Liver (tissue), 9 donors: ENCODE results near the gene PPP1R10. TPM values are rescaled to one million over a fixed set of nuclear protein-coding genes. Genes with fewer than 3 reads are reported as not detected.

ENCODE experiments used
- DNase-seq: peaks from one replicate; pipeline ENCODE4 v3.0.0-alpha.2; 2017; ENCODE audit warnings: low spot score
- H3K27ac ChIP-seq, 2 donors: one replicate each; pipeline ENCODE4 v1.7.0; 2013; ENCODE audit warnings: inconsistent platforms in 2 of 2, low read length in 2 of 2, control low read depth in 1 of 2, low read depth in 1 of 2, mild to moderate bottlenecking in 1 of 2
- H3K27me3 ChIP-seq, 4 donors: one replicate each; pipeline versions ENCODE4 v1.6.1 to v1.7.0; 2013; ENCODE audit warnings: low read length in 3 of 4, inconsistent platforms in 1 of 4, mild to moderate bottlenecking in 1 of 4, moderate library complexity in 1 of 4; ENCODE audit not compliant: control insufficient read depth in 4 of 4, insufficient read depth in 4 of 4
- H3K36me3 ChIP-seq, 4 donors: one replicate each; pipeline versions ENCODE4 v1.6.1 to v1.7.0; 2013; ENCODE audit warnings: low read length in 3 of 4, mild to moderate bottlenecking in 3 of 4, low read depth in 1 of 4, moderate library complexity in 1 of 4; ENCODE audit not compliant: control insufficient read depth in 4 of 4, insufficient read depth in 3 of 4
- H3K4me1 ChIP-seq, 4 donors: one replicate each; pipeline versions ENCODE4 v1.6.1 to v1.7.0; 2013; ENCODE audit warnings: low read length in 3 of 4, mild to moderate bottlenecking in 3 of 4, moderate library complexity in 1 of 4; ENCODE audit not compliant: control insufficient read depth in 4 of 4, insufficient read depth in 4 of 4
- H3K4me3 ChIP-seq, 3 donors: one replicate each; pipeline versions ENCODE4 v1.6.1 to v1.7.0; 2013; ENCODE audit warnings: low read length in 3 of 3, control low read depth in 1 of 3, low read depth in 1 of 3, mild to moderate bottlenecking in 1 of 3
- H3K9ac ChIP-seq, 2 donors: one replicate each; pipeline ENCODE4 v1.7.0; 2013; ENCODE audit warnings: low read length in 2 of 2, mild to moderate bottlenecking in 2 of 2, moderate library complexity in 2 of 2, control low read depth in 1 of 2, low read depth in 1 of 2
- H3K9me3 ChIP-seq, 4 donors: one replicate each; pipeline versions ENCODE4 v1.6.1 to v1.7.0; 2013; ENCODE audit warnings: low read length in 3 of 4; ENCODE audit not compliant: control insufficient read depth in 4 of 4
- EGR1 ChIP-seq, 2 donors: IDR thresholded peaks; 2 replicates each; pipeline ENCODE4 v1.6.1; 2016 to 2018; ENCODE audit warnings: antibody characterized with exemption in 2 of 2, low read depth in 2 of 2
- FOXA1 ChIP-seq: IDR thresholded peaks from 2 replicates; pipeline ENCODE4 v1.6.1; 2016; ENCODE audit warnings: antibody characterized with exemption
- FOXA2 ChIP-seq: IDR thresholded peaks from 2 replicates; pipeline ENCODE4 v1.6.1; 2016; ENCODE audit warnings: antibody characterized with exemption
- GABPA ChIP-seq, 2 donors: IDR thresholded peaks in 1 of 2; conservative IDR thresholded peaks in 1 of 2; 2 replicates each; pipeline ENCODE4 v1.6.1; 2016; ENCODE audit warnings: antibody characterized with exemption in 2 of 2, mild to moderate bottlenecking in 1 of 2, moderate library complexity in 1 of 2
- HNF4A ChIP-seq, 2 donors: conservative IDR thresholded peaks; 2 replicates each; pipeline ENCODE4 v1.6.1; 2016; ENCODE audit warnings: antibody characterized with exemption in 2 of 2, mild to moderate bottlenecking in 2 of 2
- HNF4G ChIP-seq: IDR thresholded peaks from 2 replicates; pipeline ENCODE4 v1.6.1; 2016; ENCODE audit warnings: antibody characterized with exemption
- JUND ChIP-seq, 2 donors: IDR thresholded peaks; 2 replicates each; pipeline ENCODE4 v1.6.1; 2016; ENCODE audit warnings: antibody characterized with exemption in 2 of 2
- NR2F2 ChIP-seq: IDR thresholded peaks from 2 replicates; pipeline ENCODE4 v1.6.1; 2016; ENCODE audit warnings: antibody characterized with exemption
- RAD21 ChIP-seq, 2 donors: IDR thresholded peaks; 2 replicates each; pipeline ENCODE4 v1.6.1; 2016; ENCODE audit warnings: antibody characterized with exemption in 2 of 2, mild to moderate bottlenecking in 2 of 2
- RXRA ChIP-seq, 2 donors: IDR thresholded peaks; 2 replicates each; pipeline ENCODE4 v1.6.1; 2017 to 2018; ENCODE audit warnings: antibody characterized with exemption in 2 of 2, mild to moderate bottlenecking in 1 of 2
- SP1 ChIP-seq: IDR thresholded peaks from 2 replicates; pipeline ENCODE4 v1.6.1; 2018; ENCODE audit warnings: antibody characterized with exemption, mild to moderate bottlenecking
- TAF1 ChIP-seq: conservative IDR thresholded peaks from 2 replicates; pipeline ENCODE4 v1.6.1; 2016; ENCODE audit warnings: antibody characterized with exemption, mild to moderate bottlenecking
- YY1 ChIP-seq: IDR thresholded peaks from 2 replicates; pipeline ENCODE4 v1.6.1; 2016; ENCODE audit warnings: antibody characterized with exemption, mild to moderate bottlenecking
- WGBS: extraction: QIAGEN DNeasy Blood & Tissue Kit; methylation state at CpG from one replicate; pipeline ENCODE4 v1.1.7; 2013; 5-methylcytosine and 5-hydroxymethylcytosine counted together
- polyA plus RNA-seq, 2 donors: library from polyadenylated mRNA; stranded (reverse) in 1 of 2; unstranded in 1 of 2; fragments of 200-250 nt in 1 of 2; fragments of >200 nt in 1 of 2; fragmentation: Nextera tagmentation in 1 of 2; extraction: Ambion mirVana in 1 of 2; gene quantifications; one replicate each; pipeline versions ENCODE4 v1.2.1 to v1.2.3, GENCODE V29; 2013 to 2015
- total RNA-seq, 2 donors: library from RNA; depleted of rRNA; stranded (reverse); fragments of >200 nt; gene quantifications; one replicate each; pipeline ENCODE4 v1.2.3, GENCODE V29; 2014
- TF ChIP-seq, protein P1 (sequence below): IDR thresholded peaks from 2 replicates; pipeline ENCODE4 v1.6.1; 2016; ENCODE audit warnings: antibody characterized with exemption, mild to moderate bottlenecking
- TF ChIP-seq, protein P2 (sequence below): IDR thresholded peaks from 2 replicates; pipeline ENCODE4 v1.6.1; 2016; ENCODE audit warnings: antibody characterized with exemption
- TF ChIP-seq, protein P3 (sequence below): IDR thresholded peaks from 2 replicates; pipeline ENCODE4 v1.6.1; 2016; ENCODE audit warnings: antibody characterized with exemption
- TF ChIP-seq, protein P4 (sequence below): IDR thresholded peaks from 2 replicates; pipeline ENCODE4 v1.6.1; 2016; ENCODE audit warnings: antibody characterized with exemption
- TF ChIP-seq, protein P5 (sequence below): fragments of 150-350 bp; IDR thresholded peaks from 2 replicates; pipeline ENCODE4 v1.5.1; 2017; ENCODE audit warnings: improper control_type of control experiment, low read depth, low read length; ENCODE audit not compliant: missing input control
- donor health status: healthy.
- donor health status: healthy.
- donor health status: healthy.
- donor health status: healthy.
- donor health status: healthy.

The PPP1R10 gene
- total and polyA plus RNA-seq, 4 donors, result 11.1 to 21.1 (median 14.1) TPM

DNA sequence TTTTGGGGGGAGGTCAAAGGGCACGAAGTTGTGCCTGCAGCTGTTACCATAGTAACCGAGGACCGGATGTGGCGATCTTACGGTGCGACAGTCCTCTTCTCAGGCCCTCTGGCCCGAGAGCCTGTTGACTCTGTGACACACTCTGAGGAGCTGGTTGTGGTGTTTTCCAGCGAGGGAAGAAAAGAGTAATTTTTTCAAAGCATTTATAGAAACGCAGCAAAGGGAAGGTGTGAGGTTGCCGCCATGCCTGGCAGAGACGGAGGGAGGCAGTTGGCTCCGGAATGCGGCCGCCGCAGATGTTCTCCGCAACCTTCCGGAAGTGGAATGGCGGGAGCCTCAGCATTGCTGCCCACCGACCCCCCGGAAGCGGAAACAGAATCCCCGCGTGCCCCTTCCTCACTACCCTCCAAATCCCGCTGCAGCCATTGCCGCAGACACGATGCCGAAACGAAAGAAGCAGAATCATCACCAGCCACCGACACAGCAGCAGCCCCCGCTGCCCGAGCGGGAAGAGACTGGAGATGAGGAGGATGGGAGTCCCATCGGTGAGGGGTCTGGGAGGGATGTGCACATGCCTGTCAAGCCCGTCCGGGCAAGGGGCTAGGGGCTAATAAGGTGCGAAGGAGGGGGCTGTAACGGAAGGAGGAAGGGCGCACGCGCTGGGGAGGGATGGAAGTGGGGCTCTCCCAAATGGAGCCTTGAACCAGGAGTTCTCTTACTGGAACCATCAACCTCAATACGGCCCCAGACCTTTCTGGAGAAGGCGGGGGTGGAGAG lies 59.9 kb downstream of the PPP1R10 start, which contains the start of gene PRR3 (continued):
- TF ChIP-seq, protein P1, sequence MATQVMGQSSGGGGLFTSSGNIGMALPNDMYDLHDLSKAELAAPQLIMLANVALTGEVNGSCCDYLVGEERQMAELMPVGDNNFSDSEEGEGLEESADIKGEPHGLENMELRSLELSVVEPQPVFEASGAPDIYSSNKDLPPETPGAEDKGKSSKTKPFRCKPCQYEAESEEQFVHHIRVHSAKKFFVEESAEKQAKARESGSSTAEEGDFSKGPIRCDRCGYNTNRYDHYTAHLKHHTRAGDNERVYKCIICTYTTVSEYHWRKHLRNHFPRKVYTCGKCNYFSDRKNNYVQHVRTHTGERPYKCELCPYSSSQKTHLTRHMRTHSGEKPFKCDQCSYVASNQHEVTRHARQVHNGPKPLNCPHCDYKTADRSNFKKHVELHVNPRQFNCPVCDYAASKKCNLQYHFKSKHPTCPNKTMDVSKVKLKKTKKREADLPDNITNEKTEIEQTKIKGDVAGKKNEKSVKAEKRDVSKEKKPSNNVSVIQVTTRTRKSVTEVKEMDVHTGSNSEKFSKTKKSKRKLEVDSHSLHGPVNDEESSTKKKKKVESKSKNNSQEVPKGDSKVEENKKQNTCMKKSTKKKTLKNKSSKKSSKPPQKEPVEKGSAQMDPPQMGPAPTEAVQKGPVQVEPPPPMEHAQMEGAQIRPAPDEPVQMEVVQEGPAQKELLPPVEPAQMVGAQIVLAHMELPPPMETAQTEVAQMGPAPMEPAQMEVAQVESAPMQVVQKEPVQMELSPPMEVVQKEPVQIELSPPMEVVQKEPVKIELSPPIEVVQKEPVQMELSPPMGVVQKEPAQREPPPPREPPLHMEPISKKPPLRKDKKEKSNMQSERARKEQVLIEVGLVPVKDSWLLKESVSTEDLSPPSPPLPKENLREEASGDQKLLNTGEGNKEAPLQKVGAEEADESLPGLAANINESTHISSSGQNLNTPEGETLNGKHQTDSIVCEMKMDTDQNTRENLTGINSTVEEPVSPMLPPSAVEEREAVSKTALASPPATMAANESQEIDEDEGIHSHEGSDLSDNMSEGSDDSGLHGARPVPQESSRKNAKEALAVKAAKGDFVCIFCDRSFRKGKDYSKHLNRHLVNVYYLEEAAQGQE, result peak; percentile 38
- peak; percentile 89 for TF ChIP-seq YY1

DNA sequence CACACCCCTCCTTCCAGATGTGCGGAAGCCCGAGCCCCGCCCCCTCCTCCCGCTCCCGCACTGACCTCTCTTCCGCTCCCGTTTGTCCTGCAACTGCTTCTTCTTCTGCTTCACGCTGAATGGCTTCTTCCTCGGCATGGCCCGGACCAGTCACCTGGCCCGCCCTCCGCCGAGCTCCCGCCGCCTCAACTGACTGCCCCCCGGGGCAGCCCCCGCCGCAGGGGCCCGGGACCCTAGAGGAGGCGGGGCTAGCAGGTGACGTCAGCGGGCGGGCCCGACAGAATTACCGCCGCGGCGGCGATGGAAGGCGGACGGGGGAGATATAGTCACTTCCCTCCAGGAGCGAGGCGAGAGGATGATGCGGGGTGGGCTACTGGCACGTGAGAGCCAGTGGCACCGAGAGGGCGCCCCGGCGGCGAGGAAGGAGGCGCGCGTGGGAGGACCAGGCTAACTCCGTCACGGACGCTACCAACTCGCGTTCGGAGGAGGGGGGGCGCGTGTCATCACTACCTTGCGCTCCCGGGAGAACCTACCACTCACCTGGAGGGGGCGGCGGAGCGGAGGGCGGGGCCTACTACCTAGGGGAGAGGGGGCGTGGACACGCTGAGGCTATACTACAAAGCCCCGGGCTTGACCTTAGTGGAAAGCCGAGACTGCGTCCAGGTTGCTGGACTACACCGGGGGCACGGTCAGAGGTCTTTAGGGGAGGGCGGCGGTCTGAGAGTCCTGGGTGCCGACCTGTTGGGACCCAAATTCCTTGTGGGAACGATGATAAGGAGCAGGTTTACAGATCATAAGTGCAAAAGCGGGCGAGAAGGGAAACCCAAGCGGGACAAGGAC lies 60.8 kb downstream of the PPP1R10 start, which contains the start of gene GNL1:
TSS of gene GNL1 (minus strand) at position 424 of the 840 bp plus-strand sequence. CDS start at position 138, 286 bp downstream.
- under 1% methylated on average over 71 of the region's 71 CpGs for WGBS
- peaks cover 4 to 29% (median 17%) of the 10 kb centered on the region in 4 donors for H3K4me1 ChIP-seq
- peak; percentile 96 for DNase-seq
- TF ChIP-seq, protein P2, sequence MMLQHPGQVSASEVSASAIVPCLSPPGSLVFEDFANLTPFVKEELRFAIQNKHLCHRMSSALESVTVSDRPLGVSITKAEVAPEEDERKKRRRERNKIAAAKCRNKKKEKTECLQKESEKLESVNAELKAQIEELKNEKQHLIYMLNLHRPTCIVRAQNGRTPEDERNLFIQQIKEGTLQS, result peak; percentile 68
- TF ChIP-seq, protein P1, result peak; percentile 70
- TF ChIP-seq YY1 (no peak), HNF4G (no peak), EGR1 (IDR thresholded peaks at IDR 0.05; ENCODE audit: low read depth in 2 of 2) (peak; percentile 84 to 86), JUND (IDR thresholded peaks at IDR 0.05) (peak in 1 of 2 donors; percentile 50), RXRA (IDR thresholded peaks at IDR 0.05) (peak in 1 of 2 donors; percentile 74), NR2F2 (peak; percentile 98), RAD21 (IDR thresholded peaks at IDR 0.05) (no peak), GABPA (IDR thresholded peaks at IDR 0.05 in 1 of 2, conservative IDR thresholded peaks at IDR 0.05 in 1 of 2) (no peak), FOXA1 (no peak), SP1 (peak; percentile 69), FOXA2 (no peak), TAF1 (no peak), HNF4A (conservative IDR thresholded peaks at IDR 0.05) (peak; percentile 70 to 74)
- TF ChIP-seq, protein P3, sequence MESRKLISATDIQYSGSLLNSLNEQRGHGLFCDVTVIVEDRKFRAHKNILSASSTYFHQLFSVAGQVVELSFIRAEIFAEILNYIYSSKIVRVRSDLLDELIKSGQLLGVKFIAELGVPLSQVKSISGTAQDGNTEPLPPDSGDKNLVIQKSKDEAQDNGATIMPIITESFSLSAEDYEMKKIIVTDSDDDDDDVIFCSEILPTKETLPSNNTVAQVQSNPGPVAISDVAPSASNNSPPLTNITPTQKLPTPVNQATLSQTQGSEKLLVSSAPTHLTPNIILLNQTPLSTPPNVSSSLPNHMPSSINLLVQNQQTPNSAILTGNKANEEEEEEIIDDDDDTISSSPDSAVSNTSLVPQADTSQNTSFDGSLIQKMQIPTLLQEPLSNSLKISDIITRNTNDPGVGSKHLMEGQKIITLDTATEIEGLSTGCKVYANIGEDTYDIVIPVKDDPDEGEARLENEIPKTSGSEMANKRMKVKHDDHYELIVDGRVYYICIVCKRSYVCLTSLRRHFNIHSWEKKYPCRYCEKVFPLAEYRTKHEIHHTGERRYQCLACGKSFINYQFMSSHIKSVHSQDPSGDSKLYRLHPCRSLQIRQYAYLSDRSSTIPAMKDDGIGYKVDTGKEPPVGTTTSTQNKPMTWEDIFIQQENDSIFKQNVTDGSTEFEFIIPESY, result no peak
- TF ChIP-seq, protein P4, sequence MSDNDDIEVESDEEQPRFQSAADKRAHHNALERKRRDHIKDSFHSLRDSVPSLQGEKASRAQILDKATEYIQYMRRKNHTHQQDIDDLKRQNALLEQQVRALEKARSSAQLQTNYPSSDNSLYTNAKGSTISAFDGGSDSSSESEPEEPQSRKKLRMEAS, result peak; percentile 60
- TF ChIP-seq, protein P5, sequence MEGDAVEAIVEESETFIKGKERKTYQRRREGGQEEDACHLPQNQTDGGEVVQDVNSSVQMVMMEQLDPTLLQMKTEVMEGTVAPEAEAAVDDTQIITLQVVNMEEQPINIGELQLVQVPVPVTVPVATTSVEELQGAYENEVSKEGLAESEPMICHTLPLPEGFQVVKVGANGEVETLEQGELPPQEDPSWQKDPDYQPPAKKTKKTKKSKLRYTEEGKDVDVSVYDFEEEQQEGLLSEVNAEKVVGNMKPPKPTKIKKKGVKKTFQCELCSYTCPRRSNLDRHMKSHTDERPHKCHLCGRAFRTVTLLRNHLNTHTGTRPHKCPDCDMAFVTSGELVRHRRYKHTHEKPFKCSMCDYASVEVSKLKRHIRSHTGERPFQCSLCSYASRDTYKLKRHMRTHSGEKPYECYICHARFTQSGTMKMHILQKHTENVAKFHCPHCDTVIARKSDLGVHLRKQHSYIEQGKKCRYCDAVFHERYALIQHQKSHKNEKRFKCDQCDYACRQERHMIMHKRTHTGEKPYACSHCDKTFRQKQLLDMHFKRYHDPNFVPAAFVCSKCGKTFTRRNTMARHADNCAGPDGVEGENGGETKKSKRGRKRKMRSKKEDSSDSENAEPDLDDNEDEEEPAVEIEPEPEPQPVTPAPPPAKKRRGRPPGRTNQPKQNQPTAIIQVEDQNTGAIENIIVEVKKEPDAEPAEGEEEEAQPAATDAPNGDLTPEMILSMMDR, result no peak
- H3K4me3 ChIP-seq, result peak within 1 kb of the TSS; percentile 85 to 98 (median 85)
- peak within 1 kb of the TSS; percentile 99 for H3K27ac ChIP-seq
- H3K9me3 ChIP-seq, result no peaks in the 10 kb centered on the region
- no peaks in the 10 kb centered on the region for H3K27me3 ChIP-seq
- H3K36me3 ChIP-seq, result peaks cover 0 to 18% (median 7%) of the 10 kb centered on the region in 4 donors
- peak within 1 kb of the TSS; percentile 71 to 85 for H3K9ac ChIP-seq
